ENCODE results near the gene TMX4.
"Not testable (repeated sequence)": the region's sequence is repeated elsewhere in the genome, so short reads cannot be mapped to it uniquely, and the experiment has no call there.

TMX4 gene

GRCh38 chr20:8039042-8039441 lies 19.5 kb upstream of the TMX4 start:
- no peak overlapping the region for H3K4me3 ChIP-seq (ENCODE audit: low read depth, low read length)
- no peak for DNase-seq (ENCODE audit: low read depth)
- no peak for TF ChIP-seq CTCF (IDR thresholded peaks at IDR 0.05; ENCODE audit: insufficient read depth, low read depth, low read length, missing control alignments)

- H3K4me3 ChIP-seq (ENCODE audit: low read depth, low read length), result no peak overlapping the region
- TF ChIP-seq CTCF (IDR thresholded peaks at IDR 0.05; ENCODE audit: insufficient read depth, low read depth, low read length, missing control alignments), result no peak
- peak; percentile 9 for DNase-seq (ENCODE audit: low read depth)
Measured at GRCh38 chr20:8036771-8037170, 17.2 kb upstream of the TMX4 start.

- no peak overlapping the region for H3K4me3 ChIP-seq (ENCODE audit: low read depth, low read length)
- DNase-seq (ENCODE audit: low read depth), result no peak
- TF ChIP-seq CTCF (IDR thresholded peaks at IDR 0.05; ENCODE audit: insufficient read depth, low read depth, low read length, missing control alignments), result no peak
Measured at GRCh38 chr20:8033151-8033841, 13.7 kb upstream of the TMX4 start.

GRCh38 chr20:8032499-8032898 lies 12.9 kb upstream of the TMX4 start:
- TF ChIP-seq CTCF (IDR thresholded peaks at IDR 0.05; ENCODE audit: insufficient read depth, low read depth, low read length, missing control alignments), result no peak
- DNase-seq (ENCODE audit: low read depth), result no peak
- no peak overlapping the region for H3K4me3 ChIP-seq (ENCODE audit: low read depth, low read length)

- not testable (repeated sequence) for H3K4me3 ChIP-seq (ENCODE audit: low read depth, low read length); DNase-seq (ENCODE audit: low read depth)
Measured at GRCh38 chr20:8031539-8031938, 12.0 kb upstream of the TMX4 start.

GRCh38 chr20:8021541-8022269 lies 2.1 kb upstream of the TMX4 start:
- no peak for DNase-seq (ENCODE audit: low read depth)
- H3K4me3 ChIP-seq (ENCODE audit: low read depth, low read length), result no peak overlapping the region
- no peak for TF ChIP-seq CTCF (IDR thresholded peaks at IDR 0.05; ENCODE audit: insufficient read depth, low read depth, low read length, missing control alignments)

GRCh38 chr20:8020314-8021079 lies 936 bp upstream of the TMX4 start:
- peak overlapping the region; percentile 74 for H3K4me3 ChIP-seq (ENCODE audit: low read depth, low read length)
- DNase-seq (ENCODE audit: low read depth), result peak; percentile 76
- TF ChIP-seq CTCF (IDR thresholded peaks at IDR 0.05; ENCODE audit: insufficient read depth, low read depth, low read length, missing control alignments), result no peak
